Prostate gland (tissue), 2 donors: ENCODE data around the gene MTRF1L. TPM values are rescaled to one million over a fixed set of nuclear protein-coding genes. Genes with fewer than 3 reads are reported as not detected.
A peak's percentile ranks its signal among the peaks of the same experiment; 100 is the strongest.

Source experiments
- DNase-seq: peaks from one replicate; pipeline ENCODE4 v3.0.0-alpha.2; 2019; ENCODE audit warnings: low spot score
- H3K27ac ChIP-seq, 2 donors: fragments of 200-600 bp; sonication (generic); 2 replicates each; pipeline ENCODE4 v1.5.1; 2017 to 2019
- H3K27me3 ChIP-seq: fragments of 200-600 bp; sonication (generic); replicated peaks from 2 replicates; pipeline ENCODE4 v1.5.1; 2019; ENCODE audit not compliant: insufficient read depth
- H3K36me3 ChIP-seq, 2 donors: fragments of 200-600 bp; sonication (generic); 1 replicate in 1 of 2; 2 replicates in 1 of 2; pipeline versions ENCODE4 v1.5.1 to v1.8.1; 2017 to 2019
- H3K4me1 ChIP-seq: fragments of 200-600 bp; sonication (generic); replicated peaks from 2 replicates; pipeline ENCODE4 v1.5.1; 2019
- H3K4me3 ChIP-seq, 2 donors: fragments of 200-600 bp; sonication (generic); 2 replicates each; pipeline ENCODE4 v1.5.1; 2017 to 2019
- H3K9me3 ChIP-seq: fragments of 200-600 bp; sonication (generic); 2 replicates; pipeline ENCODE4 v1.5.1; 2017
- POLR2A ChIP-seq: fragments of 450-650 bp; IDR thresholded peaks from one replicate; pipeline ENCODE4 v1.6.1; 2016; ENCODE audit warnings: antibody characterized with exemption, mild to moderate bottlenecking
- POLR2AphosphoS5 ChIP-seq: sonication (generic); formaldehyde crosslinking; IDR thresholded peaks from one replicate; pipeline ENCODE4 v1.6.1; 2017; ENCODE audit warnings: antibody characterized with exemption
- WGBS: methylation state at CpG from one replicate; pipeline ENCODE4 v1.1.5; 2018; 5-methylcytosine and 5-hydroxymethylcytosine counted together
- intact Hi-C: fragments of 100-400 bp; cut with DNase I; formaldehyde crosslinking; loops from one replicate; pipeline ENCODE4 v1.14.2; 2022
- total RNA-seq, 2 donors: library from RNA; depleted of rRNA; stranded (reverse); fragments of >200 nt; gene quantifications; one replicate each; pipeline ENCODE4 v1.1.0, GENCODE V29; 2016
- TF ChIP-seq, protein P1 (sequence below), 4 experiments: fragments of 200-600 bp in 2 of 4; fragments of 450-650 bp in 2 of 4; sonication (generic) in 2 of 4; IDR thresholded peaks; 1 replicate in 3 of 4; 2 replicates in 1 of 4; pipeline ENCODE4 v1.5.1; 2016 to 2019; ENCODE audit warnings: antibody characterized with exemption in 4 of 4, mild to moderate bottlenecking in 2 of 4, moderate library complexity in 2 of 4

Gene MTRF1L
- total RNA-seq, 2 donors from 2014 or later: 10.8 to 14.3 TPM

DNA sequence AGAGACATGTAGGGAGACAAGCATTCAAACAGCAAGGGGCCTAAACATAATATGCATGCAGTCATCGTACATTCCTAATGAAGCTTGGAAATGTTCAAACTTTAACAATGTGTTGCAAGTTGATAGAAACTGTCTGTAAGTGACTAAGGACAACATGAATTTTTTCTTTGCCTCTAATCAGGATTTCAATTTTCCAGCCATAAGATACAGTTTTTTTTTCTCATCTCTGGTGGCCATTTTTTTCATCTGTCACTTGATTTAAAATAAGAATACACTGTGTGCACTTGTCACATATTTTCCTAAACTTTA lies 22.2 kb upstream of the MTRF1L start:
- intact Hi-C loops: loop anchor here (5.0 kb wide), 1 partner anchor 162 kb away; no protein-coding TSS in a partner anchor
- Histone ChIP-seq H3K9me3 (no peaks in the 10 kb centered on the region), H3K4me3 (no peak overlapping the region), H3K4me1 (no peaks in the 10 kb centered on the region), H3K27me3 (no peaks in the 10 kb centered on the region), H3K36me3 (no peaks in the 10 kb centered on the region), H3K27ac (no peak overlapping the region)
- 15% methylated on average over 1 of the region's 1 CpG for WGBS
- DNase-seq: no peak
- TF ChIP-seq, protein P1, sequence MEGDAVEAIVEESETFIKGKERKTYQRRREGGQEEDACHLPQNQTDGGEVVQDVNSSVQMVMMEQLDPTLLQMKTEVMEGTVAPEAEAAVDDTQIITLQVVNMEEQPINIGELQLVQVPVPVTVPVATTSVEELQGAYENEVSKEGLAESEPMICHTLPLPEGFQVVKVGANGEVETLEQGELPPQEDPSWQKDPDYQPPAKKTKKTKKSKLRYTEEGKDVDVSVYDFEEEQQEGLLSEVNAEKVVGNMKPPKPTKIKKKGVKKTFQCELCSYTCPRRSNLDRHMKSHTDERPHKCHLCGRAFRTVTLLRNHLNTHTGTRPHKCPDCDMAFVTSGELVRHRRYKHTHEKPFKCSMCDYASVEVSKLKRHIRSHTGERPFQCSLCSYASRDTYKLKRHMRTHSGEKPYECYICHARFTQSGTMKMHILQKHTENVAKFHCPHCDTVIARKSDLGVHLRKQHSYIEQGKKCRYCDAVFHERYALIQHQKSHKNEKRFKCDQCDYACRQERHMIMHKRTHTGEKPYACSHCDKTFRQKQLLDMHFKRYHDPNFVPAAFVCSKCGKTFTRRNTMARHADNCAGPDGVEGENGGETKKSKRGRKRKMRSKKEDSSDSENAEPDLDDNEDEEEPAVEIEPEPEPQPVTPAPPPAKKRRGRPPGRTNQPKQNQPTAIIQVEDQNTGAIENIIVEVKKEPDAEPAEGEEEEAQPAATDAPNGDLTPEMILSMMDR (IDR thresholded peaks at IDR 0.05): no peak
- no peak for TF ChIP-seq POLR2AphosphoS5
- TF ChIP-seq POLR2A: no peak

DNA sequence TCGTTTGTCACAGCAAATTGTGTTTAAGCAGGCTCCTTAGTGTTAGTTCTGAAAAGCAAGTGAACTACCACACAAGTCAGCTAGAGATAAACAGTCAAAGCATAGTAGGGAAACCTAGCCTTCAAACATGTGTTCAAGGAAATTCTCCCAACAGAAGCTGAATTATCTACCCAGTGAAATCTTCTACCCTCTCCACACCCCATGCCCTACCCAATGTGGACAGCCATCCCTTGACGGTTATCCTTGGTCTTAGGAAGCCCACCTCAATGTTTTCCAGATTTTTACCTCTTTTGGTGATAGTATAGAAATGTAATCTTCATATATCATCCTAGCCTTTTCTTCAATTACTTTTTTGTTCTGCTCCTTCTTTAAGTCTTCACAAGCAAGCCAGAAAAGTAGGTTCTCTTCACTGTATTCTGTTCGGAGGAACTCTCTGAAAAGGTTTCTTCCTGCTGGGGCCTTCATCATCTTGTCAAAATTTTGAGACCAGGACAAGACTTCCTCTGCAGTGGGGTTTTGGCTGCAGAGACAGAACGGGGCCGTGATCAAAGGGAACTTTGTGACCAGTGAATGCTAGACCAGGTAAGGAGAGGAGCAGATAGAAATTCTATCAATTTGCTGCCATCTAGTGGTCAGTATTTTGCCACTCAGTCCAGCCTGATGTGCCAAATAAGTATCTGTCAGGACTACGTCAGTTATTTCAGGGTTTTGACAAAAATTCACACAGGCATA lies 21.6 kb upstream of the MTRF1L start:
- Histone ChIP-seq H3K9me3 (no peaks in the 10 kb centered on the region), H3K27ac (no peak overlapping the region), H3K27me3 (no peaks in the 10 kb centered on the region), H3K4me1 (no peaks in the 10 kb centered on the region), H3K36me3 (no peaks in the 10 kb centered on the region), H3K4me3 (no peak overlapping the region)
- intact Hi-C loops: no loop called here
- peak; percentile 42 for DNase-seq
- WGBS: 40% methylated on average over 6 of the region's 6 CpGs
- TF ChIP-seq, protein P1 (IDR thresholded peaks at IDR 0.05): peak; percentile 44 to 73 (median 62)
- TF ChIP-seq POLR2A (no peak), POLR2AphosphoS5 (no peak)

DNA sequence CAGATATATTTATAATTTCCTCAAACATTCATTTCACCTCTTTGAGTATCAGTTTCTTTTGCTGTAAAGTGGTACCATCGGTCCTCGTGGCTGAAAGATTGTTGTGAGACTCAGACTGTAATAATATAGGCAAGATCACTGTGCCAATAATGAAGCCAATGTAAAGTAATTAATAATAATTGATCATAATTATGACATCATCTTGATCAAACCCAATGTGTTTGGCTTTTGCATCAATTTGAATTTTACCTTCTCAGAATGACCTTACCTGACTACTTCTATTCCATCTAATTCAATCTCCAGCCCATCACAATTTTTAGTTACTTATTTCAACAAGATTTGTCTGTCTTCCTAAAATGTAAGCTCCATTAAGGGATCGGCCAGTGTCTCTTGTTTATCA lies 15.8 kb upstream of the MTRF1L start:
- no peaks in the 10 kb centered on the region for H3K4me1 ChIP-seq
- H3K27ac ChIP-seq: no peak overlapping the region
- intact Hi-C loops: no loop called here
- DNase-seq: no peak
- WGBS: 95% methylated on average over 3 of the region's 3 CpGs
- H3K36me3 ChIP-seq: no peaks in the 10 kb centered on the region
- no peaks in the 10 kb centered on the region for H3K9me3 ChIP-seq
- TF ChIP-seq POLR2AphosphoS5 (no peak), POLR2A (no peak)
- TF ChIP-seq, protein P1 (IDR thresholded peaks at IDR 0.05): no peak
- H3K27me3 ChIP-seq: no peaks in the 10 kb centered on the region
- H3K4me3 ChIP-seq: no peak overlapping the region

DNA sequence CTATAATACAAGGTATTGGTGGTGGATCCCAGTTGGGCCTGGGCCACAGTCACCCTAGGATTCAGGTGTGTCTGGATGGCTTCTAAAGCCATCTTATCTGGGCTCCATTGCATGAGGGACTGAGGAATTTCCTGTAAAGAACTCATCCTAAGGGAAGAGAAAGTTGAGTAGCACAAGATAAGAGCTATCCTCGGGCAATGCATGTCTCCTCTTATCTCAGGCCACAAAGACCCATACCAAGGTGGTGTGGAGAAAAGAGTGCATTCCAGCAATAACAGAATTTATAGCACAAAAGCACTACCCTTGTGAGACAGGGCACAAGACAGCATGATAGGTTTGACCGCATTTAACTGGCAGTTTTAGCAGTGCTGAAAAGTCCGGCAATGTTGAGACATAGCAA lies 14.3 kb upstream of the MTRF1L start:
- no peak for DNase-seq
- Histone ChIP-seq H3K9me3 (no peaks in the 10 kb centered on the region), H3K27ac (no peak overlapping the region), H3K4me1 (no peaks in the 10 kb centered on the region), H3K27me3 (no peaks in the 10 kb centered on the region), H3K4me3 (no peak overlapping the region), H3K36me3 (no peaks in the 10 kb centered on the region)
- WGBS: 75% methylated on average over 3 of the region's 3 CpGs
- intact Hi-C loops: no loop called here
- TF ChIP-seq, protein P1 (IDR thresholded peaks at IDR 0.05): no peak
- TF ChIP-seq POLR2AphosphoS5: no peak
- no peak for TF ChIP-seq POLR2A

DNA sequence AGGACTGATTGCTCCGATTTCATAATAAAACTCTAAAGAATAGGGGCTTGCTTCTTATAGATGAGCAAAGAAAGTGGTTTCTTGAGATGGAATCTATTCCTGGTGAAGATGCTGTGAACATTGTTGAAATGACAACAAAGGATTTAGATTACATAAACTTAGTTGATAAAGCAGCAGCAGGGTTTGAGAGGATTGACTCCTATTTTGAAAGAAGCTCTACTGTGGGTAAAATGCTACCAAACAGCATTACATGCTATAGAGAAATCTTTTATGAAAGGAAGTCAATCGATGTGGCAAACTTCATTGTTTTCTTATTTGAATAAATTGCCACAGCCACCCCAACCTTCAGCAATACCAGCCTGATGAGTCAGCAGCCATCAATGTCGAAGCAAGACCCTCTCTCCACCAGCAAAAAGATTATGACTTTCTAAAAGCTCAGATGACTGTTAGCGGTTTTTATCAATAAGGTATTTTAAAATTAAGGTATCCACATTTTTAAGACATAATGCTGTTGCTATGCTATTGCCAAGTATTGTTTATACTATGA lies 12.7 kb upstream of the MTRF1L start:
- H3K9me3 ChIP-seq: no peaks in the 10 kb centered on the region
- H3K4me3 ChIP-seq: no peak overlapping the region
- DNase-seq: no peak
- no peaks in the 10 kb centered on the region for H3K36me3 ChIP-seq
- H3K4me1 ChIP-seq: no peaks in the 10 kb centered on the region
- no peaks in the 10 kb centered on the region for H3K27me3 ChIP-seq
- WGBS: 73% methylated on average over 4 of the region's 4 CpGs
- TF ChIP-seq, protein P1 (IDR thresholded peaks at IDR 0.05): no peak
- TF ChIP-seq POLR2AphosphoS5: no peak
- TF ChIP-seq POLR2A: no peak
- H3K27ac ChIP-seq: no peak overlapping the region
- intact Hi-C loops: no loop called here
